ENCODE results near the gene DHX36. TPM values are rescaled to one million over a fixed set of nuclear protein-coding genes. Genes with fewer than 3 reads are reported as not detected.

DHX36 gene
- total and polyA plus RNA-seq, 10 of the 15 experiments (the other 5 are each of a cell fraction or from before 2014, with no cell fraction given) = 16.2 to 70.5 (median 41.6) TPM

- H3K9me3 ChIP-seq (replicated peaks; ENCODE audit: control insufficient read depth, insufficient read depth, low read length) = no peaks in the 10 kb centered on the region
- no peaks in the 10 kb centered on the region for H3K79me2 ChIP-seq (ENCODE audit: control insufficient read depth, insufficient read depth, low read length)
- no peaks in the 10 kb centered on the region for H4K20me1 ChIP-seq (ENCODE audit: control insufficient read depth, insufficient read depth)
- TF ChIP-seq NFIC (IDR thresholded peaks at IDR 0.05; ENCODE audit: low read depth, low read length) = no peak
- H3K9ac ChIP-seq (ENCODE audit: control insufficient read depth, insufficient read depth, low read length) = no peak overlapping the region
- no peak overlapping the region for H3K4me3 ChIP-seq
- no peaks in the 10 kb centered on the region for H3K4me1 ChIP-seq (ENCODE audit: control insufficient read depth, insufficient read depth, low read length)
- POLR2A ChIA-PET = no interaction called here
- no peak overlapping the region for H2AFZ ChIP-seq (ENCODE audit: control insufficient read depth, low read depth, low read length)
- no peaks in the 10 kb centered on the region for H3K27me3 ChIP-seq (replicated peaks in 1 of 2; ENCODE audit: control insufficient read depth in 2 of 2, insufficient read depth in 2 of 2, low read length in 1 of 2)
- no TSS peak for BruUV-seq (replicated peaks)
- CTCF ChIA-PET = interaction anchor here (3.7 kb wide), 1 partner anchor 26 kb away, joined by 16 read pairs; no protein-coding TSS in a partner anchor
- RAD21 ChIA-PET (ENCODE audit: unreplicated experiment) = no interaction called here
- no peak overlapping the region for H3K27ac ChIP-seq (ENCODE audit: control insufficient read depth, insufficient read depth)
- ATAC-seq (no peak), FAIRE-seq (no peak), DNase-seq (ENCODE audit: low read depth, low spot score) (no peak)
- intact Hi-C loops (cut with micrococcal nuclease; ENCODE audit: unreplicated experiment) (no loop called here), in situ Hi-C loops (cut with MboI) (no loop called here)
- SMC1A ChIA-PET (ENCODE audit: uncharacterized antibody, unreplicated experiment) = no interaction called here
- H3K4me2 ChIP-seq (ENCODE audit: control insufficient read depth, insufficient read depth) = no peak overlapping the region
- WGBS (ENCODE audit: insufficient coverage, insufficient replicate concordance, low lambda C conversion rate, missing lambda C conversion rate) = 66% methylated on average over 3 of the region's 3 CpGs
- H3K36me3 ChIP-seq (ENCODE audit: control insufficient read depth in 2 of 2, insufficient read depth in 2 of 2, low read length in 1 of 2) = no peaks in the 10 kb centered on the region
Observed at GRCh38 chr3:154227531-154227930, 96.8 kb downstream of the DHX36 start.

GRCh38 chr3:154225536-154225935 is 98.8 kb downstream of the DHX36 start:
- FAIRE-seq = no peak
- no peak overlapping the region for H2AFZ ChIP-seq (ENCODE audit: control insufficient read depth, low read depth, low read length)
- H3K79me2 ChIP-seq (ENCODE audit: control insufficient read depth, insufficient read depth, low read length) = no peaks in the 10 kb centered on the region
- in situ Hi-C loops (cut with MboI) (no loop called here), intact Hi-C loops (cut with micrococcal nuclease; ENCODE audit: unreplicated experiment) (no loop called here)
- ChIA-PET POLR2A (no interaction called here), SMC1A (ENCODE audit: uncharacterized antibody, unreplicated experiment) (no interaction called here), RAD21 (ENCODE audit: unreplicated experiment) (no interaction called here), CTCF (no interaction called here)
- no peak for ATAC-seq
- H3K27ac ChIP-seq (ENCODE audit: control insufficient read depth, insufficient read depth) = no peak overlapping the region
- no peak overlapping the region for H3K4me3 ChIP-seq
- DNase-seq (ENCODE audit: low read depth, low spot score) = no peak
- H3K4me2 ChIP-seq (ENCODE audit: control insufficient read depth, insufficient read depth) = no peak overlapping the region
- no TSS peak for BruUV-seq (replicated peaks)
- no peak for TF ChIP-seq RAD21 (IDR thresholded peaks at IDR 0.05; ENCODE audit: insufficient read depth, low read depth, low read length)
- no peak for TF ChIP-seq ASH2L (IDR thresholded peaks at IDR 0.05; ENCODE audit: borderline replicate concordance, low read depth)
- no peaks in the 10 kb centered on the region for H3K4me1 ChIP-seq (ENCODE audit: control insufficient read depth, insufficient read depth, low read length)
- no peaks in the 10 kb centered on the region for H3K27me3 ChIP-seq (replicated peaks in 1 of 2; ENCODE audit: control insufficient read depth in 2 of 2, insufficient read depth in 2 of 2, low read length in 1 of 2)
- WGBS (ENCODE audit: insufficient coverage, insufficient replicate concordance, low lambda C conversion rate, missing lambda C conversion rate) = 50% methylated on average over 2 of the region's 2 CpGs
- H3K9me3 ChIP-seq (replicated peaks; ENCODE audit: control insufficient read depth, insufficient read depth, low read length) = no peaks in the 10 kb centered on the region
- H3K9ac ChIP-seq (ENCODE audit: control insufficient read depth, insufficient read depth, low read length) = no peak overlapping the region
- H3K36me3 ChIP-seq (ENCODE audit: control insufficient read depth in 2 of 2, insufficient read depth in 2 of 2, low read length in 1 of 2) = no peaks in the 10 kb centered on the region
- no peaks in the 10 kb centered on the region for H4K20me1 ChIP-seq (ENCODE audit: control insufficient read depth, insufficient read depth)
